DMS153 treated with DMSO at 0.1 percent for 48 hours (cell line): ENCODE data around the gene UCHL1.
A peak's percentile ranks its signal among the peaks of the same experiment; 100 is the strongest.

ENCODE experiments used
- DNase-seq: peaks from one replicate; lab custom pipeline; 2025; ENCODE audit not compliant: unreplicated experiment; lab: John Stamatoyannopoulos, UW

Gene UCHL1

DNA sequence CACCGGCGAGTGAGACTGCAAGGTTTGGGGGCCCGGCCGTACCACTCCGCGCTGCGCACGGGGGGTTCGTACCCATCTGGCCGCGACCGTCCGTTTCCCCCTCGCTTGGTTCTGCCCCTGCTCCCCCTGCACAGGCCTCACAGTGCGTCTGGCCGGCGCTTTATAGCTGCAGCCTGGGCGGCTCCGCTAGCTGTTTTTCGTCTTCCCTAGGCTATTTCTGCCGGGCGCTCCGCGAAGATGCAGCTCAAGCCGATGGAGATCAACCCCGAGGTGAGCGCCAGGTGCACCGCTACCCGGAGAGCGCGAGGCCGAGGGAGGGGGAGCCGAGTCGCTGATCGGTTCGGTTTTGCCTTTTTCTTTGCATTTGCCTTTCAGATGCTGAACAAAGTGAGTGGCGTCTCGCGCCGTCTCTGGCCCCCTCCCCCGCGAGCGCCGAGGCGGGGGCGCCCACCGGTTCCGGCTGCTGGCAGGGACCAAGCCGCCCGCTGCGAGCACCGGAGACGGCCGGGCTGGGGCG lies at the start of gene UCHL1:
Gene UCHL1 (plus strand): TSS at position 189 of the 517 bp plus-strand sequence. CDS start 49 bp downstream, at position 238.
- DNase-seq = peak; percentile 60

DNA sequence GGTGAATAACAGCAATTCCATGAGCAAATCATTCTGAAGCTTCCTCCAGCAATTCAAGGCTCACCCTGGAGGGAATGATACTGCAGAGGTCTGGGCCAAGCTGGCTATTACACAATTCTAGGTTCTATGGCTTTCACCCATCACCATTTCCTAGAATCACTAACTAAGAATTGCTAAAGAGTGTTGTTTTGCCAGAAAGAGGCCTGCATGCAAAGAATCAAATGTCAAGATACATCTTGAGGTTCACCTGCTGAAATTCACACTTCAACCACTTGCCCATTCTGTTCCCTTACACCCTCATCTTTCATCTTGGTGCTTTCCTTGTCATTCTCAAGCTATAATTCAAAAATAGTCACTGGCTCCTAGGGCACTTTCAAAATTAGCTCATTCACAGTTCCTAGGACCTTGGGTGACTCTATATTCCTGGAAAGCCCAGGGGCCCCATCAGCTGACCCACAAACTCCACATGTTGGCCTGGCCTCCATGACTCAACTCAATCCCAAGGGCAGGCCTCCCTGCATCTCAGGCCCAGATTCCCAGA lies 49.4 kb upstream of the UCHL1 start:
- DNase-seq = no peak

- no peak for DNase-seq
Measured at GRCh38 chr4:41209187-41209586, 47.5 kb upstream of the UCHL1 start.

DNA sequence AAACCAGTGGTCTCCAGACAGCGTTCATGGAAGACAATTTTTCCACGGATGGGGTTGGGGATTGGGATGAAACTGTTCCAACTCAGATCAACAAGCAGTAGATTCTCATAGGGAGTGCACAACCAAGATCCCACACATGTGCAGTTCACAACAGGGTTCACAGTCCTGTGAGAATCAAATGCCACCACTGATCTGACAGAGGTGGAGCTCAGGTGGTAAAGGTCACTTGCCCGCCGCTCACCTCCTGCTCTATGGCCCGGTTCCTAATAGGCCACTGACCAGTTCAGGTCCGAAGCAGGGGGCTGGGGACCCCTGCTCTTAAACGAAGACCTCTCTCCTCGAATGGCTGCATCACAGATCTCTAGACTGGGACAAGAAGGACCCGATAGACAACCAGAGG lies 46.8 kb upstream of the UCHL1 start:
- no peak for DNase-seq

GRCh38 chr4:41211951-41212615 lies 44.6 kb upstream of the UCHL1 start:
- no peak for DNase-seq

- no peak for DNase-seq
Measured at GRCh38 chr4:41212616-41213203, 44.0 kb upstream of the UCHL1 start.

GRCh38 chr4:41213625-41214135 lies 43.0 kb upstream of the UCHL1 start:
- DNase-seq = no peak

DNA sequence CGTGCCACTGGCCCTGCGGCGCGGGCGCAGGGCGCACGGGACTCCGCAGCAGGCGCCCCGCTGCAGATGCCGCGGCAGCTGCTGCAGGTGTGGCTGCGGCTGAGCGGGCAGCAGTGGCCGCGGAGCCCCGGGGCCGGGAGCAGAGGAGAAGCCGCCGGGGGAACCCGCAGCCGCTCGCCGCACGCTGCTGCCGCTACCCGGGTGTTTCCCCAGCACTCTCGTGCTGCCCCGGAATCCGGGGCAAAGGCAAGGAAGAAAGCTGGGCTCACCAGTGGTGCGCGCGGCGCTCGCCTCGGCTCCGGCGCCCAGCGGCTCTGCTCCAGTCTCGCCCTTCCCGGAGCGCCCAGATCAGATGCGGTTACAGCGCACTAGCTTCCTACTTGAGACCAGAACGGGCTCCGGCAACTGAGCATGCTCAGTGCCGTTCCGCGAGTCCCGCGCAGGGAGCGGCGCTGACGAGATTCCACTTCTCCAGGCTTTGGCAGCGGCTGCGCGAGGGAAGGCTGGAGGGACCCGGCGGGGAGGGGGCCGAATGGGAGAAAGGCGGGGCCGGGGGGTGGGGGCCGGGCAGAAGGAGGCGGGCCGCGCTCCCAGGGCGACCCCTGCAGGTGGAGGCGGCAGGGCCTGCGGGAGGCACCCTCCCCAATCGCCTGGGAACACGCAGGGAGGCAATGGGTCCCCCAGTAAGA lies 42.4 kb upstream of the UCHL1 start, which contains the start of gene APBB2:
Gene APBB2 (minus strand): TSS at position 407 of the 689 bp plus-strand sequence. CDS start 181,288 bp downstream, outside the sequence.
- peak; percentile 75 for DNase-seq

DNA sequence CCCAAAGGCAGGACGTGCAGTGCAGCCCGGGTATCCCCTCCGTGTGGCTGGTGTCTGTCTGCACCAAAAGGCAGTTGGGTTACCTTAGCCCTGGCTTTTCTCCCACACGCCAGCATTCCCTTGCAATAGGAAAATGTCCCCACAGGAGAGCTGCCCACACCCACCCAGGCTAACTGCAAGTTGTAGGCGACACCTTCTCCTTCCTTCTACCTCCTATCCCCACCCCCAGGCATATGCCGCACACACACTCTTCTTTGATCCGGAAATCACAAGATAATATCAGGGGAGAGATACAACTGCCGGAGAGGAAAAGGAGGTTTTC lies 41.9 kb upstream of the UCHL1 start:
- no peak for DNase-seq

GRCh38 chr4:41215155-41215554 lies 41.6 kb upstream of the UCHL1 start:
- no peak for DNase-seq

DNA sequence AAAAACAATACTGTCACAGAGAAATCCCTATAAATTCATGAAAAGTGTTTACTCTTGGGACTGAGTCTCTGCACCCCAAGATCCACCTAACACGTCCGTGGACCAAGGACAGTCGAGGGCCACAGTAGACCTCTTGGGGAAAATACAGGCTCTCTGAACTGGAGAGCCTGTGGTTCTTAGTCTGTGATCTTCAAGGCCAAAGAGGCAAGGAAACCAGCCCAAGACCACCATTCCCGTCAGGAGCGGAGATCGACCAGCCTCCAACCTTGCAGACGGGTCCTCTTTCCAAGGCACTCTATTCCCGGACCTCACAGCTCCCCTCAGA lies 40.8 kb upstream of the UCHL1 start:
- DNase-seq = no peak

- peak; percentile 42 for DNase-seq
Measured at GRCh38 chr4:41216294-41217019, 40.3 kb upstream of the UCHL1 start.

DNA sequence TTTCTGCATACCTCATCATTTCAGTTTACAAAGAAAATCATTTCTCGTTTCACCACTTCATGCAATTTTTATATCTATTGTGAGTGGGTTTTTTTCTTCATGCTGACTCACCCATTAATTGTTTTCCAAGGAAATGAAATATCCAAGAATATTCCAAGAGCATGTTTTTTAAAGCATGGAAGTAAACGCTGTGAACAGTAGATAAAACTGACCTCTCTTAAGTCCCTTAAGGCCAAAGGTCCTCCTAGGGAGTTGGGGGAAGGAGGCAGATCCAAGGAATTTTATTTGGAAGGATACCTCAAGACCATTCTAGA lies 39.8 kb upstream of the UCHL1 start:
- no peak for DNase-seq

- no peak for DNase-seq
Measured at GRCh38 chr4:41217374-41217773, 39.4 kb upstream of the UCHL1 start.

GRCh38 chr4:41218703-41219102 lies 38.0 kb upstream of the UCHL1 start:
- no peak for DNase-seq

GRCh38 chr4:41219421-41219950 lies 37.2 kb upstream of the UCHL1 start:
- no peak for DNase-seq

- no peak for DNase-seq
Measured at GRCh38 chr4:41221850-41222645, 34.7 kb upstream of the UCHL1 start.

DNA sequence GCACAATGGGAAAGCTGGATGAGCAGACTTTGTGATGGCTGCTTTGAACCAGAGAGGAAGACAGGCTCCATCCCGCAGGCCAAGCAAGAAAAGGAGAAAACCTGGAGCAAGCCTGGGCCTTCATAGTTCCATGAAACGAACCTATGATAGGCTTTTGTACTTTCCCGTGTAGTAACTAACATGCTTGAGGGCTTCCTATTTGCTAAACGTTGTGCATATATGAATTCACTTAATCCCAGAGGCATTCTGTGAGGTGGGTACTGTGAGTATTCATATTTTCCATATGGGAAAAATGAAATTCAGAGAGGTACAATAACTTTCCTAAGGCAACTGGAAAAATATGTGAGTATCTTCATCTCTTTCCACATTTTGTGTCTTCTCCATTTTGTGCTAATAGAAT lies 28.8 kb upstream of the UCHL1 start:
- no peak for DNase-seq

GRCh38 chr4:41232406-41232805 lies 24.3 kb upstream of the UCHL1 start:
- no peak for DNase-seq

DNA sequence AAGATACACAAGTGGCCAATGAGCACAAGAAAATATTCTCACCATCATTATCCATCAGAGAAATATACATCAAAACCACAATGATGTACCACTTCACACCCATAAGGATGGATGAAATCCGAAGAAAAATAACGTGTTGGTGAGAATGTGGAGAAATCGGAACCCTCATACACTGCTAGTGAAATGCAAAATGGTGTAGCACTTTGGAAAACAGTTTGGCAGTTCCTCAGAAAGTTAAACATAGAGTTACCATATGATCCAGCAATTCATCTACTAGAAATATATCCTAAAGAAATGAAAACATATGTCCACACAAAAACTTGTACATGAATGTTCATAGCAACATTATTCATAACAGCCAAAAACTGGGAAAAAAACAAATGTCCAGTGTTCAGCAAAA lies 23.9 kb upstream of the UCHL1 start:
- DNase-seq = no peak
